Fibroblast of lung (primary cell): Measurements from ENCODE around the gene FRK.

Experiments
- CTCF ChIP-seq, 2 donors: IDR thresholded peaks in 1 of 2; conservative IDR thresholded peaks in 1 of 2; 1 replicate in 1 of 2; 2 replicates in 1 of 2; pipeline ENCODE4 v1.5.1; 2011 to 2012; ENCODE audit warnings: low read length in 2 of 2, control low read depth in 1 of 2, inconsistent platforms in 1 of 2, low read depth in 1 of 2, mild to moderate bottlenecking in 1 of 2
- EZH2 ChIP-seq: IDR thresholded peaks from 2 replicates; pipeline ENCODE4 v1.5.1; 2012; ENCODE audit warnings: low read length, control low read depth, mild to moderate bottlenecking; ENCODE audit errors: missing control alignments

GRCh38 chr6:116010790-116011401, 49.8 kb downstream of the FRK start:
- TF ChIP-seq EZH2 (no peak), CTCF (conservative IDR thresholded peaks at IDR 0.05 in 1 of 2, IDR thresholded peaks at IDR 0.05 in 1 of 2; ENCODE audit: low read depth in 1 of 2, low read length in 2 of 2) (peak; percentile 80 to 82)
